ENCODE results near the gene ATP6V0D1. TPM values are rescaled to one million over a fixed set of nuclear protein-coding genes. Genes with fewer than 3 reads are reported as not detected.
"Not testable (repeated sequence)": the region's sequence is repeated elsewhere in the genome, so short reads cannot be mapped to it uniquely, and the experiment has no call there.

The ATP6V0D1 gene
- total RNA-seq, 1 donor from 2014 or later: 89.2 TPM

DNA sequence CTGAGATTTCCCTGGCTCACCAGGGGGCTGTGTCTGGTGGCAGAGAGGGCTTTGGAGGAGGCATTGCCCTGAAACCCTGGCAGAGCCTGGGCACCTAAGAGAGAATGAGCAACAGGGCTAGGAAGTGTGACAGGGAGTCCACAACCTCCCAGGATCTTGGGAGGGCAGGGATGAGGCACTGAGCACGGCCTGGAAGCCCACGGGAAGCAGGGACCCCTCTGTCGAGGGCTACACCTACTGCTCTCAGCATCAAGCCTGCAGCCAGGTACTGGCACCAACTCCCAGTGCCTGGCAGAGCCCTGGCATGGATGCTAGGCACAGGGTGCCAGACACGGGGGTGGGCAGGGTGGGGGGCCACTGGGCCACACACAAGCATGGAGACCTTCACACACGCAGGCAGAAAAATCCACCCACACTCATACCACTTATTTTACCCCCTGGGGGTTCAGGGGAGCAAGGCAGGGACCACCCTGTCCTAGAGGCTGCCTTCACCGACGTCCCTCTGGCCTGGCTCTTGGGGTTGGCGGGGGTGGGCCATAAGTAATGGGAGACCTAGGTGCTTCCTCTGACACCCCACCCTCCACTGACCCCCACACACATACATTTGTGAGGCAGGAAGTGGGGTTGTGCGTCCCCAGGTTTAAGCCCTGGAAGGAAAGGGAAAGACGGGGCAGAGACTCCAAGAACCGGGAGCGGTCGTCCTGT is 51.0 kb downstream of the ATP6V0D1 start:
- DNase-seq (ENCODE audit: low spot score): no peak

DNA sequence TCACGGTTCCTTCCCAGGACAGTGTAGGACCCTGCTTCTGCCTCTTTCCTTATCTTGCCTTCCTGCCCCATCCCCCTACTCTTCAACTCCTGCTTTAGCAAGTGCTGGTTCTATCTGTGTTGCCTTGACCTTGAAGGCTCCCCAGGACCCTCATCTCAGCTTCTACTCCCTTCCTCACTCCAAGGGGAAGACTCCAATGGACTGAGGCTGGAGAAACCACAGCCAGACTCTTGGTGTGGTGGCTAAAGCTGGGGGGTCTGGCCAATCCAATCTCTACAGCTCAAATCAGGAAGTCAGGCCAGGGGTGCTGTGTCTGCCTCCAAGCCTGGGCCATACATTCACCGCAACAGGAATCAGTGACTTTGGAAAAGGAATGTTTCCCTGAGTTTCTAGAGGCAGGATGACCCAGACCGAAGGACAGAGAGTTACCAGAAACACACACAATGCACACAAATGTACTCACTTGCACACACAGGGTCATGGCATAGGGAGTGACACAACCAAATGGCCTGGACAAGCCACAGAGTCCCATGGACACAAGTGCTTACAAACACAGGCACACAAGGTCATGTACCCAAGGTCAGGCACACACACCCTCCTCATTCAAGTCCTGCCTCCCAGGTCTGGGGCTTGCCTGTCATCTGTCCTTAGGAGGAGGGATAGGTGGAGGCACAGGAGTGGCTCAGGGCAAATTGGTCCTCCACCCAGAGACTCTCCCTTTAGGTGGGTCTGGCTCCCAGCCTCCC is 51.7 kb downstream of the ATP6V0D1 start:
- no peak for DNase-seq (ENCODE audit: low spot score)

DNA sequence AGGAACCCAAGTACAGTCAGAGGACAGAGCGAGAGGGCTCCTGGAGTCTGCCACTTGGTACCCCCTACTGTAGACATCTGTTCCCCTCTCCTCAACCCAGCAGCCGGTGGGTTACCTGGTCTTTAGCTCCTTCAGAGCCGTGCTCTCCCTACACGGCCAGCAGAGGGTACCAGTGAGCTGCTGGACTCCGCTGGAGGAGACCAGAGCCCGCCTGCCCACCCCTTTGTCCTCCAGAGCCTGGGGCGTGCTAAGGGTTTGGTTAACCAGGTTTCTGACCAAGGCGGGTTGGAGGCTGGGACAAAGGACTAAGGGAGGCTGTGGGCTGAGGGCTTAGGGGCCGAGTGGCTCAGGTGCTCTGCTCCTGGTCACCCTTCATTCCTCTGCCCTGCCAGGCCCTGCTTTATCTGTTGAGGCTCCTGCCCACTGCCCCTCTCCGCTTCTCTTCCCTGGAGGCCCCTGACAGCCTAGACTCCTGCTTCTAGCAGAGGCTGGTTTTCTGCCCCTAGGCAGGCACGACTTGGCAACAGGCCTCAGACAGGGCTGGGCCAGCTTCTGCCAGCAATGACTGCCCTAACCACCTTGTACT is 52.7 kb downstream of the ATP6V0D1 start:
- DNase-seq (ENCODE audit: low spot score): peak; percentile 69

DNA sequence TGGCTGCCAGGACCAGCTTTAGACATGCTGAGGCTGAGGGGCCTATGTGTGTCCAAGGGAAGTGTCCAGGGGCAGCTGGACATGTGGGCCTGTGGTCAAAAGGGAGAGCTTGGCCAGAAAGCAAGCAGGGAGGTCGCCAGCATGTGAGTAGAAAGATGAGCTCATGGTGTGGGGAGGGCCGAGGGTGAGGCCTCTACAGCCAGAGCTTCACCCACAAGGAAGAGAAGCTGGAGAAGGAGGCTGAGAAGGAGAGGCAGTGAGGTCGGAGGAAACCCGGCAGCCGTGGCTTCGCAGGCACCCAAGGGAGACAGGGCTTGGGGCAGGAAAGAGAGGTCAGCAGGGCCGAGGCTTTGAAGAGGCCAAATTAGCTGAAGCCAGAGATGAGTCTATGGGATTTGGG is 54.0 kb downstream of the ATP6V0D1 start:
- no peak for DNase-seq (ENCODE audit: low spot score)

- no peak for DNase-seq (ENCODE audit: low spot score)
These were observed 54.9 kb downstream of the ATP6V0D1 start for GRCh38 chr16:67426022-67426421.

DNA sequence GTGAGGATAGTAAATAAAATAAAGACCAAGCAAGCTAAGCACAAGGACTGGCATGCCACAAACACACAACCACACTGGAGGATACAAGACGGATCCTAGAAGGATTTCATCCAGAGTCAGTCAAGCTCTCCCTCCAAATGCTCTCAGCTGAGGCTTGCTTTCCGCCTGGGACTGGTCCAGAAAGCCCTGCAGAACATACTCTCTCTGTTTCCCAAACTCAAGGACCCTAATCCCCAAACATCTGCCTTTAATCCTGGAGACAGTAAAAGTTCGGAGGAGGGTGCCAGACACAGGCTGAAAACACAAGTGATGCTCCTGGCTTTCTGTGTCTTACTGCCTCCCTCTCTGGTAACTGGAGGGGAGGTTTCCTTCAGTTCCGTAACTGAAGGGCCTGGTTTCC is 55.4 kb downstream of the ATP6V0D1 start:
- DNase-seq (ENCODE audit: low spot score): no peak

DNA sequence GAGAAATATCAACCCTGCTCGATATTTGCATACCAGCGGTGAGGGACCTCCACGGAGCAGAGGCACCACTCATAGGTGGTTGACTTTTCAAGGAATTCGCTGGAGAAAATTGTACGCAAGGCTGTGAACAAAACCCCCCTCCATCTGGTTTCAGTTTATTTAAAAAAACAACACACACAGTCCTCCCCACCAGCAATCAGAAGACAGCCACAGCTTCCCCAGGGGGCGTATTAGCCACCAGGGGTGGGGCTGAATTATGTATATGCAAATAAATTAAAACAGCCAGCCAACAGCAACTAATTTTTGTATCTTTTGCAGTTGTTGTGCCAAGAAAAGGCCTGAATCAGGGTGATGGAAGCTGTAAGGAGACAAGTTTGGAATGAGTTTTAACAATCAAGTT is 55.9 kb downstream of the ATP6V0D1 start:
- DNase-seq (ENCODE audit: low spot score): no peak

DNA sequence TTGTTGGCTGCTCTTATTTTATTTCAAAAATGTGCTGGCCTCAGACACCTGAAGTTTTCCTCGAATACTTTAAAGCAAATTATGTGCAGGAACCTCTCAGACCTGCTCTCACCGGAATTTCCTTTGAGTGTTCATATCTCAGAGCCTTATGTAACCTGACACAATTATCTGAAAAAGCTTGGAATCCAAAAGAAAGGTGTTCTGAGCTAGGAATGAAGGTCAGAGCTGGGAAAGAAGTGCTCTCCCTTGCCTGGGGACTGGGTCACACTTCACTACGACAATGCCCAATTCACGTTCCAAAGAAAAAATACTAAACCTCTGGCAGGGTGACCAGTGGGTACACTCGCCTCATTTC is 56.7 kb downstream of the ATP6V0D1 start:
- DNase-seq (ENCODE audit: low spot score): no peak

DNA sequence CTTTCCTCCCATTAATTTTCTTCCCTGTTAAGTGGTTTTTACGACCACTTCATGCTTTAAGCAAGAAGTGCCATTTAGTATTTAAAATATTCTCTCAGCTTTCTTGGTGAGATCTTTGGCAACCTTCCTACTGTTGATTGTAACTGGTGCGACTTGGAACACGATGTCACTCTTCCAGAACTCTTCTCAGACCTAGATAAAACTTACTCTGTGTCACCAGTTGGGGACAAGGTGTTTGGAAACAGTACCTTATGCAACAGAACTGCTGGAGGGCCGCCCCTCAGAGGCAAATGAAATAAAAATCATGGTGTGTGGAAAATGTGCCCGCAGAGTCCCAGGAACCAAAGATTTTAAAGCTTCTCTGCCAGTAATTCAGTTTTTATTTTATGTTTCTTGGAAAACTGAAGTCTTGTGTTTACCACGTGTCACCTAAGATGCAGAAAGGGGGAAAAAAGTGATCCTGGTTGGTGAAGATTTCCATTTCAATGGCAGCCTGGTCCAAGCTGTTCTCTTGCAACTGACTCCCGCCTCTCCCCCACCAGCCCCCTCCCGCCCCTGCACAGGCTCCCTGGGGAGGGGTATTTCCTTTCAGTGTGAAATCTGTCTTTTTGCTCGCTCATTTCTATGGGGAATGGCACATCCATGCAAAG is 57.2 kb downstream of the ATP6V0D1 start:
- no peak for DNase-seq (ENCODE audit: low spot score)

DNA sequence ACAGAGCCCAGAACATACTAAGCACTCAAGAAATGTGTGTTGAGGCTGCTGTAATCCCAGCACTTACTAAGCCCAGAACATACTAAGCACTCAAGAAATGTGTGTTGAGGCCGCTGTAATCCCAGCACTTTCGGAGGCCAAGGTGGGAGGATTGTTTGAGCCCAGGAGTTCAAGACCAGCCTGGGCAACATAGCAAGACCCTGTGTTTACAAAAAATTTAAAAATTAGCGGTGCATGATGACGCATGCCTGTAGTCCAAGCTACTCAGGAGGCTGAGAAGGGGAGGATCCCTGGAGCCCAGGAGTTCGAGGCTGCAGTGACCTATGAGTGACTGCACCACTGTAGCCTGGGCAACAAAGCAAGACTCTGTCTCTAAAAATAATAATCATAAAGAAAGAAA is 57.9 kb downstream of the ATP6V0D1 start:
- no peak for DNase-seq (ENCODE audit: low spot score)

DNA sequence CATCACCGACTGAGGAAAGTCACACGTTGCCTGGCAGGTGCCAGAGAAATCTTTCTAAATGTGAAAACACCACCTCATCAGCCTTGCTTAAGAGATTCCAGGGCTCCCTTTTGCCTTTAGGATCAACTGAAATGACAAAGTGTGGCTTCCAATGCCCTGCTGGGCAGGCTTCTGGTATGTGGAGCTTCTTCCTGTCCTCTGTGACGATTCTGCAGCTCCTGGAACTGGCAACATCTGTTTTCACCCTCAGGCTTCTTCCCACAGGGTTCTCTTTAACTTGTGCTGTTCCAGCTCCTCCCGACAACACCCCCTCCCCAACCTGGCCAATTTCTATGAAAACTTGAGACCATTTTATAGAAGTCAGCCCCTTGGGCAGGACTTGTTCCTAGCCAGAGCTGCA is 59.9 kb downstream of the ATP6V0D1 start:
- no peak for DNase-seq (ENCODE audit: low spot score)

- DNase-seq (ENCODE audit: low spot score): no peak
These were observed 61.0 kb downstream of the ATP6V0D1 start for GRCh38 chr16:67419931-67420330.

DNA sequence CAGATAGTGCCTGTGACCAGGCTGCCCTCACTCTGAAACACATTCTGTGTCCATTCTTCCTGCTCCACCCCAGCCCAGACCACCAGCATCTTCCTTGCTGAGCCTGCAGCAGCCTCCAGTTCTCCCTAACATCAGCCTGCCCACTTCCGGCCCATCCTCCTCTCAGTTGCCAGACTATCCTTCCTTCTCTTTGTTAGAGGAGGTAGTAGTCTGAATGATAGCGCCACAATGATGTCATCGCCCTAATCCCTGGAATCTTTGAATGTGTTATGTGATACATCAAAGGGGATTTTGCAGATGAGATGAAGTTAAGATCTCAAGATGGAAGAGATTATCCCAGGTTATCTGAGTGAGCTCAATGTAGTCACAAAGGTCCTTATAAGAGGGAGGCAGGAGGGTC is 61.5 kb downstream of the ATP6V0D1 start:
- DNase-seq (ENCODE audit: low spot score): no peak

DNA sequence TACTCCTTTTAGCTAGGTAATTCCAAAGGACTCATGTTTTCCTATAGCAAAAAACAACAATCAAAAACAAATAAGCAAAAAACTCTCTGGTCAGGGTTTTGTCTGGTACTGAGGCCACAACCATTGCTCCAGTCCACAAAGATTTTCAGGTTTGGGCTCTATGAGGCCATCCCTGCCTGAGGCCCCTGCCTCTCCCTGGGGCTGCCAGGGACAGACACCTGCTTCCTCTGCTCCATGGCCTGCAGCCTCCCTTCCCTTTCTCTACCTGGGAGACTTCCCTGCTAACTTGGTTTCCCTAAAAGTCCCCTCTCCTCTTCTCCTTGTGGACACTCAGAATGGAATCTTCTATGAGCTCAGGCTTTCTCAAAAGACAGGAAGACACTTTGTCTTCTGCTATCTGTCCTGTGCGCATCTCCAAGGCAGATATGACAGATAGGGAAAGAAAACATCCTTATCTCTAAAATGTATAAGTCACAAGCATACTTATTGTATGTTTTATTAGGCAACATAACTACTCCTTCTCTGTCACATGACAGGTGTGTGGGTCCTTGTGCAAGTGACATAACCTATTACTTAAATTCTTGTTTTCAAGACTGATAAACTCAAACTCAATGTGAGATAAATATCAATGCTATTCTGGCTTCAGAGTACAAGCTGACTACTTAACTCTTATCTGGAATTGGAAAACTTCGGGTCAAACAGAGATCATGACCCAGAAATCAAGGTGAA is 63.5 kb downstream of the ATP6V0D1 start:
- no peak for DNase-seq (ENCODE audit: low spot score)

- peak; percentile 71 for DNase-seq (ENCODE audit: low spot score)
These were observed 64.8 kb downstream of the ATP6V0D1 start, which contains the start of gene ZDHHC1 for GRCh38 chr16:67415872-67416793. Gene ZDHHC1, minus strand, starts transcription at chr16:67416477. Its CDS starts 8,702 bp downstream, at chr16:67407775.

GRCh38 chr16:67415421-67415820 is 65.5 kb downstream of the ATP6V0D1 start:
- DNase-seq (ENCODE audit: low spot score): not testable (repeated sequence)

GRCh38 chr16:67413978-67414911 is 66.7 kb downstream of the ATP6V0D1 start:
- DNase-seq (ENCODE audit: low spot score): no peak

DNA sequence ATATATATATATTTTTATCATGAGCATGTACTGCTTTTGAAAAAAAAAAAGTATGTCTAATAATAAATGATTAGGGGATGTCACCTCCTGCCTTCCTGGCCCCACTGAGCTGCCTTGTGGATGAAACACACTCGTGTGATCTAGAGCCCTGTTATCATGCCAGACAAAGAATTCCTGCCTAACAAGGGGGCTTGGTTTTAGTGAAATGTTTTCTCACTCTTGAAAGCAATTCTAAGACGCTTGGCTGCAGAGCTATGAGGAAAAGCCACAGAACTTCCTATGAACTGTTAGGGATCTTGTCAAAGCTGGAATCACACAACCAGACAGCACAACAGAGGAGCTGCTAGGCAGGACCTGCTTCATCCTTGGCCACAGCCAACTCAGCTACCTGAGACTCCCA is 68.7 kb downstream of the ATP6V0D1 start:
- DNase-seq (ENCODE audit: low spot score): no peak

GRCh38 chr16:67411339-67411738 is 69.6 kb downstream of the ATP6V0D1 start:
- DNase-seq (ENCODE audit: low spot score): no peak

DNA sequence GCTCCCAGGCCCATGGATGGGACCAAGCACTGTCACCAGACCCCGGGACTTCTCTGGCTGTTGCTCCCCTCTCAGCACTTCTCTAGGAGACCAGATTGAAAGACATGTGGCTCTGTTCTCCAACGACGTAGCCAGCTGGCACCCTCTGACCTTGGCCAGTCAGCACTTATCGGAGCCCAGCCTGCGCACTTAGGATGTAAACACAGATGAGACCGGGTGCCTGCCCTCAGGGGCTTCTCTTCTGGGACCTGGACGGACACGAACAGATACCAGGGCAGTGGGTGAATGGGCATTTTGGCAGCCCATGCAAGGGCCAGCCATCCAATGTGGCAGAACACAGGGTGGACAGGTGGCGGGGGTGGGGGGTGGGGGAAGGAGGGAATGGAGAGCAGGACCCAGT is 71.3 kb downstream of the ATP6V0D1 start:
- DNase-seq (ENCODE audit: low spot score): no peak
